BE2C (cell line): Measurements from ENCODE around the gene LNX2.

Source experiments
- DNase-seq: peaks from one replicate; pipeline ENCODE4 v3.0.0-alpha.2; 2020
- H3K27me3 ChIP-seq: fragments of 250-450 bp; sonication (Bioruptor Pico); 2 replicates; pipeline ENCODE4 v1.5.1; 2020; ENCODE audit warnings: mild to moderate bottlenecking
- H3K36me3 ChIP-seq: fragments of 250-450 bp; sonication (Bioruptor Pico); 2 replicates; pipeline ENCODE4 v1.5.1; 2020; ENCODE audit warnings: mild to moderate bottlenecking
- H3K4me1 ChIP-seq: fragments of 250-450 bp; sonication (Bioruptor Pico); 2 replicates; pipeline ENCODE4 v1.5.1; 2020
- H3K4me3 ChIP-seq: 2 replicates; pipeline ENCODE4 v1.5.1; 2011; ENCODE audit warnings: low read depth, low read length
- H3K9me3 ChIP-seq: fragments of 250-450 bp; sonication (Bioruptor Pico); 2 replicates; pipeline ENCODE4 v1.5.1; 2020
- TF ChIP-seq, protein P1 (sequence below): IDR thresholded peaks from 2 replicates; pipeline ENCODE4 v1.5.1; 2012; ENCODE audit warnings: mild to moderate bottlenecking, low read depth, low read length

LNX2 gene

DNA sequence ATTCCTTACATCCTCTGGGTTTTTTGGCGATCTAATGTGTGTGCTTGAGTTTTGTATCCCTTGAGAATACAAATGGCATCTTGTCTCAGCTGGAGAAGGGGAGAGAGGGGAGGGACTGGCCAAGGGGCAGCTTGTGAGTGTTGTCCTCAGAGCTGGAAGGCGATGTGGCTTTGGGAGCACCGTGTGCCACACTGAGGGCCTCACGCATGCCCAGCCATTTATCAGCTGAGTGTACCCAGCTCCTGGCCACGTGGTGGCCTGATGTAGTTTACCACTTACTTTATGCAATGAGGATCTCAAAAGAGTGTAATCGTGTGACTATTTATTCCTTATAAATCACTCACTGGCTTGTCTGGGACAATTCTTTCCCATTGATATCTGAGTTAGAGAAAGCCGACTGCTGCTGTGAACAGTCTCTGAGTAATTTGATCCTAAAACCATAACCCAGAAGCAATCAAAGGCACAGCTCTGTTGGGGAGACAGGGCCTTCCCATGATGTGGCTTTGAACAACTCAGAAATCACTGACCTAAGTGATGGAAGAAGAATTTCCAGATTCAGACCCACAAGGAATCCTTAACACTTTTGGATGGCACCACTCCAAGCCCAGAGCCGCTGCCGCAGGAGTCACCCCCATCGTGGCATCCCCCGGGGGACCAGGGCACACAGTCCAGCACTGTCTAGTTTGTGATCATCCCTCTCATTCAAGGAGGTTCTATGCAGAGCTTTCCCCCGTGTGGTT lies 116.0 kb downstream of the LNX2 start:
- H3K4me3 ChIP-seq: no peak overlapping the region
- no peaks in the 10 kb centered on the region for H3K9me3 ChIP-seq
- TF ChIP-seq, protein P1, sequence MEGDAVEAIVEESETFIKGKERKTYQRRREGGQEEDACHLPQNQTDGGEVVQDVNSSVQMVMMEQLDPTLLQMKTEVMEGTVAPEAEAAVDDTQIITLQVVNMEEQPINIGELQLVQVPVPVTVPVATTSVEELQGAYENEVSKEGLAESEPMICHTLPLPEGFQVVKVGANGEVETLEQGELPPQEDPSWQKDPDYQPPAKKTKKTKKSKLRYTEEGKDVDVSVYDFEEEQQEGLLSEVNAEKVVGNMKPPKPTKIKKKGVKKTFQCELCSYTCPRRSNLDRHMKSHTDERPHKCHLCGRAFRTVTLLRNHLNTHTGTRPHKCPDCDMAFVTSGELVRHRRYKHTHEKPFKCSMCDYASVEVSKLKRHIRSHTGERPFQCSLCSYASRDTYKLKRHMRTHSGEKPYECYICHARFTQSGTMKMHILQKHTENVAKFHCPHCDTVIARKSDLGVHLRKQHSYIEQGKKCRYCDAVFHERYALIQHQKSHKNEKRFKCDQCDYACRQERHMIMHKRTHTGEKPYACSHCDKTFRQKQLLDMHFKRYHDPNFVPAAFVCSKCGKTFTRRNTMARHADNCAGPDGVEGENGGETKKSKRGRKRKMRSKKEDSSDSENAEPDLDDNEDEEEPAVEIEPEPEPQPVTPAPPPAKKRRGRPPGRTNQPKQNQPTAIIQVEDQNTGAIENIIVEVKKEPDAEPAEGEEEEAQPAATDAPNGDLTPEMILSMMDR: no peak
- peaks cover 22% of the 10 kb centered on the region for H3K4me1 ChIP-seq
- no peaks in the 10 kb centered on the region for H3K27me3 ChIP-seq
- peak; percentile 22 for DNase-seq
- no peaks in the 10 kb centered on the region for H3K36me3 ChIP-seq

DNA sequence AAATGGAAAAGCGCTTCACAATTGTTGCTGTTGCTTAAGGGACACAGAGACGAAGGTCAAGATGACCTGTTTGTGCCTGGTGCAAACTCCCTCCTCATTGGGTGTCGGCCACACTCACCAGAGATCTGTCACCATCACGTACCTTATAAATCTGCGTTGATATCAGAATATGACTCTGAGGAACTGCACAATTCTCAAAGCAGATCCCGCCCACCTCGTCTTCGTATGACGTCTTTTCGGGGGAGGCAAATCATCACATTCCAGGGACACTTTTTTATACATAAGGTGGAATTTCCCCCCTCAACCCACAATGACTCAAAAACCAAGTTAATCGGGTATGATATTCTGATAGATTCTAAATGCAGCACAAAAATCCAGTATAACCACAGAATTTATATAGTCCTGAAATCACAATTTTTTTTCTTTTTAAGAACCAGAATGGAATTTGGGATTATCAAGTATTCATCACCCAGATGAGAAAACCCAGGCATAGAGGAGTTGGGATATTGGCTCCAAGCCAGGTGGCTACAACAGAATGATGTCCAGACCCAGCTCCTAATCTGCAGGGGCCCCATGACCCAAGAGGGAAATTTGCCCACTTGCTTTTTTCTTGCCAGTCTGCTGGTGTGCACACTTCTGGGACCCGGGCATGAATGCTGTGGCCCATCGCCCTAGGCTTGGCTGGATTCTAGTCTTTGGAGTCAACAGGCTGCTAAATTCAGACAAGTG lies 119.4 kb downstream of the LNX2 start:
- TF ChIP-seq, protein P1: no peak
- no peaks in the 10 kb centered on the region for H3K27me3 ChIP-seq
- H3K9me3 ChIP-seq: no peaks in the 10 kb centered on the region
- H3K4me1 ChIP-seq: peaks cover 18% of the 10 kb centered on the region
- no peaks in the 10 kb centered on the region for H3K36me3 ChIP-seq
- DNase-seq: peak; percentile 59
- H3K4me3 ChIP-seq: no peak overlapping the region

DNA sequence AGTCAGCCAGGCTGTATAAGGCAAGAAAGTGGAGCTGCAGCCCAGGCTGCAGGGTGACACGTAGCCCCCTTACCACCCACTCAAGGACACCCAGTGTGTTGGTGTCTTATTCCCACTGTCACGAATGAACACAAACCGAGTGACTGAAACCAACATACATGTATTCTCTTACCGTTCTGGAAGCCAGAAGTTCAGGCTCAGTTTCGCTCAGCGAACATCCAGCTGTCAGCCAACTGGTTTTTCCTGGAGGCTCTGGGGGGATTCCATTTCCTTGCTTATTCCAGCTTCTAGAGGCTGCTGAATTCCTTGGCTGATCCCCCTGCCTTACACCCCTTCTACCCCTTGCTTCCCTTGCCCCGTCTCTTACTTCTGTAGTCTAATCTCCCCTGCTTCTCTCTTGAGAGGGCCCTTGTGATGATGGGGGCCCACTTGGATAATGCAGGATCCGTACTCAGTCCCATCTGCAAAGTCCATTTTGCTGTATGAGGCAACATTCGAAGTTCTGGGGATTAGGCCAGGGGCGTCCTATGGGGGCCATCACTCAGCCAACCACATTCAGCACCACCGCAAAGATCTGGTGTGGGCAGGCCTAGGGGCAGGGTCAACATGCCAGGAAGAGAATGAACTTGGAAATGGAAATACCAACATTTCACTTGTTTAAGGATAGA lies 122.6 kb downstream of the LNX2 start:
- TF ChIP-seq, protein P1: no peak
- Histone ChIP-seq H3K27me3 (no peaks in the 10 kb centered on the region), H3K4me3 (no peak overlapping the region)

DNA sequence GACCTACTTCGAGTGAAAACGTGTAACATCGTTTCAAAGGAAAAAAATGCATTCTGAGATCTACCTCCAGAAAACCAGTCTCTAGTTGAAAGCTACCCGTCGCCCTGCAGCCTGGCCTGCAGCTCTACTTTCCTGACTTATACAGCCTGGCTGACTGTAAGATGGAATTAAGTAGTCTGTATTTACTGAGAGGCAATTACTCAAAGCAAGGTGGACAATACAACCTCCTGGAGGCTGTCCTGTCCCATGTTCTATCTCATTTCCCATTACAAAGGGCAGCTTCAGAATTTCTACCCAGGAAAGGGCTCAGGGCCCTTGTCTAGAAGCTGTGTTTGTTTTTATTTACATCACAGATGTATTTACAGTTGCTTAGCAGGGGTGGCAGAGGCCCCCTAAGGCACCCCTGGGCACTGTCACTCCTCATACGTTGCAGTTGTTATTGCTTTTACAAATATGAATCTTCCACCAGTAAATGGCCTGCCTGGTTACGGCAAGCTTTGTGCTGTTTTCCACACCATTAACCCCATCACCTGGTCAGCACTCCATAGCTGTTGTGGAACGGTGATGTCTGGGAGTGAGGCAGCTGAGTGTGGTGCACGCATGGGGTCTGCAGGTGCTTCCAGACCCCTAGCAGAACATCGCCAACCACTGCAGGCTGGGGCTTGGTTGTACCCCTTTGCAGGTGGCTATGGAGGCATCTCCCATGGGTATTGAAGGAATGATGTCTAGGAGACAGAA lies 123.6 kb downstream of the LNX2 start:
- H3K4me3 ChIP-seq: no peak overlapping the region
- TF ChIP-seq, protein P1: no peak
- no peak for DNase-seq
- H3K9me3 ChIP-seq: no peaks in the 10 kb centered on the region
- no peaks in the 10 kb centered on the region for H3K27me3 ChIP-seq
- no peaks in the 10 kb centered on the region for H3K36me3 ChIP-seq
- peaks cover 11% of the 10 kb centered on the region for H3K4me1 ChIP-seq

More for the DNA sequence above, 122.6 kb downstream of the LNX2 start:
- peaks cover 11% of the 10 kb centered on the region for H3K4me1 ChIP-seq
- no peak for DNase-seq
- H3K36me3 ChIP-seq: no peaks in the 10 kb centered on the region
- no peaks in the 10 kb centered on the region for H3K9me3 ChIP-seq

DNA sequence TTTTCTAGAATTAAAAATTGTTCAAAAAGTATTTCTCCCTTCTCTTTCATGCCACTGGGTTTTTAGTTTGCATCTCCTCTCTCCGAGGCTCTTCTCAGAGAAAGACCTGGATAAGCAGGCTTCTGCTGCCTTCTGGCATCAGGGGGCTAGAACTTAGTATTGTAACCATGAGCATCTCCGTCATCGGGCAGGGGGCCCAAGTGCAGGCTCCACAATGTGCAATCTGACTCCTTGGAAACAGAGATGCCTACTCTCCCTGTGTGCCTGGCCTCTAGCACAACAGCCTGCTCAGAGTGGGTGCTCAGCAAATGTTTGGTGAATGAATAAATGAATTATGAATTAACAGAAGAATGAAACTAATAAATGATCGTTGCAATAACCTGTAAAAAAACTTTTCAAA lies 124.3 kb downstream of the LNX2 start:
- H3K36me3 ChIP-seq: no peaks in the 10 kb centered on the region

More for the DNA sequence above, 124.3 kb downstream of the LNX2 start:
- TF ChIP-seq, protein P1: no peak
- H3K4me3 ChIP-seq: no peak overlapping the region
- DNase-seq: no peak
- H3K9me3 ChIP-seq: no peaks in the 10 kb centered on the region
- no peaks in the 10 kb centered on the region for H3K27me3 ChIP-seq
- peaks cover 5% of the 10 kb centered on the region for H3K4me1 ChIP-seq
